Immature natural killer cell (primary cell): ENCODE results near the gene CTSE. TPM values are rescaled to one million over a fixed set of nuclear protein-coding genes. Genes with fewer than 3 reads are reported as not detected.

ENCODE experiments used
- DNase-seq, 3 donors: peaks; one replicate each; pipeline ENCODE4 v3.0.0; 2022; ENCODE audit warnings: mixed read lengths in 1 of 3
- H3K27ac Mint-ChIP-seq, 6 donors: one replicate each; pipeline ENCODE4 v1.8.0; 2020; ENCODE audit warnings: mixed read lengths in 6 of 6, mild to moderate bottlenecking in 5 of 6, inconsistent platforms in 4 of 6, moderate library complexity in 3 of 6
- H3K27me3 Mint-ChIP-seq, 3 donors: one replicate each; pipeline ENCODE4 v1.8.0; 2020 to 2021; ENCODE audit warnings: low read depth in 3 of 3, mild to moderate bottlenecking in 3 of 3, mixed read lengths in 3 of 3, moderate library complexity in 3 of 3, inconsistent platforms in 1 of 3
- H3K36me3 Mint-ChIP-seq, 3 donors: one replicate each; pipeline ENCODE4 v1.8.0; 2020; ENCODE audit warnings: mixed read lengths in 3 of 3, inconsistent platforms in 2 of 3, mild to moderate bottlenecking in 2 of 3
- H3K4me1 Mint-ChIP-seq, 2 donors: one replicate each; pipeline ENCODE4 v1.8.0; 2020; ENCODE audit warnings: inconsistent platforms in 2 of 2, mild to moderate bottlenecking in 2 of 2, mixed read lengths in 2 of 2, moderate library complexity in 1 of 2
- H3K4me3 Mint-ChIP-seq, 5 donors: one replicate each; pipeline ENCODE4 v1.8.0; 2020; ENCODE audit warnings: mild to moderate bottlenecking in 5 of 5, mixed read lengths in 5 of 5, inconsistent platforms in 3 of 5, moderate library complexity in 3 of 5
- H3K9me3 Mint-ChIP-seq, 6 donors: one replicate each; pipeline ENCODE4 v1.8.0; 2020; ENCODE audit warnings: mild to moderate bottlenecking in 6 of 6, mixed read lengths in 6 of 6, inconsistent platforms in 4 of 6, moderate library complexity in 3 of 6
- polyA plus RNA-seq, 3 donors: library from polyadenylated mRNA; unstranded; fragments of 300-500 nt; fragmentation: Illumina TruSeq; gene quantifications; one replicate each; pipeline ENCODE4 v1.2.3, GENCODE V29; 2021

CTSE gene
- polyA plus RNA-seq, 3 donors from 2014 or later = not detected

GRCh38 chr1:205959789-205960188 is 63.9 kb downstream of the CTSE start:
- no peak for DNase-seq
- no peaks in the 10 kb centered on the region for H3K9me3 Mint-ChIP-seq
- H3K27me3 Mint-ChIP-seq = peaks cover 4 to 8% (median 6%) of the 10 kb centered on the region in 3 donors
- peak overlapping the region in 1 of 6 donors; percentile 28 for H3K27ac Mint-ChIP-seq
- no peak overlapping the region for H3K4me3 Mint-ChIP-seq
- H3K4me1 Mint-ChIP-seq = no peaks in the 10 kb centered on the region
- H3K36me3 Mint-ChIP-seq = no peaks in the 10 kb centered on the region

Other genes with a start within 250 kb of the CTSE start
- 100 to 1,000 TPM; 156 to 206 (median 197) TPM for gene RAB29, start 248.4 kb downstream of the CTSE start, polyA plus RNA-seq
- 10 to 100 TPM in 1 of 3 donors, 1 to 10 TPM in 2; 5.2 to 14.9 (median 6.4) TPM for gene SLC41A1, start 210.7 kb downstream of the CTSE start, polyA plus RNA-seq
- 1 to 10 TPM; 1.9 to 3.1 (median 2.6) TPM for gene PM20D1, start 173.8 kb downstream of the CTSE start, polyA plus RNA-seq
- gene SLC26A9, start 80.4 kb downstream of the CTSE start, polyA plus RNA-seq = not detected
- under 1 TPM in 1 of 3 donors, not detected in 2; 0.07 TPM for gene RAB7B, start 20.5 kb downstream of the CTSE start, polyA plus RNA-seq
- gene RHEX, start 29.3 kb upstream of the CTSE start, polyA plus RNA-seq = 1 to 10 TPM in 1 of 3 donors, not detected in 2; 1.0 TPM
- gene AVPR1B, start 93.5 kb upstream of the CTSE start, polyA plus RNA-seq = not detected
- 1 to 10 TPM; 1.8 to 3.2 (median 2.6) TPM for gene FAM72A, start 178.9 kb upstream of the CTSE start, polyA plus RNA-seq
- 10 to 100 TPM in 1 of 3 donors, 1 to 10 TPM in 2; 2.7 to 21.3 (median 2.9) TPM for gene SRGAP2, start 179.6 kb upstream of the CTSE start, polyA plus RNA-seq